GM18505 (cell line): ENCODE measurements around the gene HIGD2A.
A peak's percentile ranks its signal among the peaks of the same experiment; 100 is the strongest.

Experiments
- ATAC-seq: cut with Tn5 transposase; IDR thresholded peaks from one replicate; pipeline ENCODE4 v1.9.1; 2021; ENCODE audit not compliant: unreplicated experiment
- POLR2A ChIP-seq: IDR thresholded peaks from 4 replicates; pipeline ENCODE4 v1.6.1; 2011; ENCODE audit warnings: borderline replicate concordance; ENCODE audit not compliant: insufficient read depth, insufficient read length; ENCODE audit errors: extremely low read depth

The HIGD2A gene, protein sequence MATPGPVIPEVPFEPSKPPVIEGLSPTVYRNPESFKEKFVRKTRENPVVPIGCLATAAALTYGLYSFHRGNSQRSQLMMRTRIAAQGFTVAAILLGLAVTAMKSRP

DNA sequence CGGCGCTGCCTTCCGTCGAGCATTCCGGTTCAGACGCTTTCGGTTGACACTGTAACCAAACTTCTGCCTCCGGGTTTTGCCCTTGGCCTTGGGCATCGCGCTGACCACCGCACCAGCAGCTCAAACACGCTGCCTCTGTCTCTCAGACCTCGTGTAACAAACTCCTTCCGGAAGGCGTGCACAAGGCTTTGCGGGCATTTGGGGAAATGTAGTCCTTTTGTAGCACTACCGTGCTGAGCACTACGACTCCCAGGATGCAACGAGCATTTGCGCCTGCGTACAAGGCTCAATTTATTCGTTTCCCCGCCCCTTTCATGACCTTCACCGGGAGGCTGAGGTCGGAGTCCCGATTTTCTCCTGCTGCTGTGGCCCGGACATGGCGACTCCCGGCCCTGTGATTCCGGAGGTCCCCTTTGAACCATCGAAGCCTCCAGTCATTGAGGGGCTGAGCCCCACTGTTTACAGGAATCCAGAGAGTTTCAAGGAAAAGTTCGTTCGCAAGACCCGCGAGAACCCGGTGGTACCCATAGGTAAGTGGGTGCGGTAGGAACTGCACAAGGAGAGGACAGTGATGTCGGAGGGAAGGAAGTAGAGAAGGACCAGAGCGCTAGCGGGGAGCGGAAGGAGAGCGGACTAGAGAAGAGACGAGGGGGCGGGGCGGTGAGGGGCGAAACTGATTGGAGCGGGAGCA is at the start of gene HIGD2A, which contains the start of gene NOP16:
TSS of gene HIGD2A (plus strand) at position 308 of the 691 bp plus-strand sequence. CDS start at position 377, 69 bp downstream.
TSS of gene NOP16 (minus strand) at position 155 of the 691 bp plus-strand sequence. CDS start at position 96, 59 bp downstream.
- TF ChIP-seq POLR2A, result peak; percentile 81
- ATAC-seq, result peak; percentile 89

DNA sequence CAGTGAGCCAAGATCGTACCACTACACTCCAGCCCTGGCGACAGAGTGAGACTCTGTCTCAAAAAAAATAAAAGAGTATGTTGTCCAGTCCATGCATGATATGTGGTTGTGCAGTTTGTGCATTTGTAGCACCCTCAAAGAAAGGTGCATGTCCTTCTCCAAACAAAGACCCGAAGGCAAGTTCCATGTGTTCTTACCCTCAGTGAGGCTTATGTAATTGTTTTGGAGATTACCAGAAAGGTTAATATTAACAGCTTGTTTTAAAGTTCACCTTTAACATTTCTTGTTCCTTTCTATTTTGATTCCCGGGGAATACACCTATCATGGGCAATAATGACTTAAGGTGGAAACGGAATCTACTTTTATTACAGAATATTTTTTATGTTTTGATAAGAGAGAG is 49.2 kb upstream of the HIGD2A start:
- TF ChIP-seq POLR2A, result no peak
- ATAC-seq, result no peak

DNA sequence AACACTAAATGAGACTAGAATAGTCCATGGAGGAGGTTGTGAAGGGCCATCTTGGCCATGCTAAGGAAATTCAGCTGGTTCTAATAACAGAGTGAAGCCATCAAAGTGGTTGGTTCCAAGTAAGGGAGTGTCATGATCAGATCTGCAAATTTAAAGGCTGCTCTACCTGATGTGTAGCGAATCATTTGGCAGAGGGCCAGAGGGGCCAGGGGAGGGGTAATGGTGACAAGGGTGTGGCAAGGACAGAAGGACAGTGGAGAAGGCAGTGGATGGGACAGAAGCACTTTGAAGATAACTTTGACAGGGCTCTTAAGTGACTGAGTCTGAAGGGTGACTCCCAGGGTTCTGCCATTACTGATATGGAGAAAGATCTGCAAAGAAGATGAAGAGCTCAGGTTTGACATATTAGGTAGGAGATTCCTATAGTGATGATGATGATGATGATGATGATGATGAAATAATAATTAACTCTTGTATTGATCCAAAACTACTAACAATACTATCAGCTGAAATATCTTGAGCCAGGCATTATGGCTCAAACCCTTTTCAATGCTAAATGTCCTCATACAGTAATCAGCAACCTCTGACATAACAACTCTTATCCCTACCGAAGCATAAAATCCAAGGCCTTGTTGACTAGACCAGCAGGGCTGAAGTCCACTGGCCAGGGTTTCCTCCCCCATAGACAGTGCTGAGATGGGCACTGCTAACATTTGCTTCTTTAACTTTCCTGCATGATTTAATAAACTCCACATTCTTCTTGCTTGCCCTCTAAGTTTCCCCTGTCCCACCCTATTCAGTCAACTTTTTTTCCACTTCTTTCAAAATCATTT is 47.0 kb upstream of the HIGD2A start:
- no peak for TF ChIP-seq POLR2A
- no peak for ATAC-seq

DNA sequence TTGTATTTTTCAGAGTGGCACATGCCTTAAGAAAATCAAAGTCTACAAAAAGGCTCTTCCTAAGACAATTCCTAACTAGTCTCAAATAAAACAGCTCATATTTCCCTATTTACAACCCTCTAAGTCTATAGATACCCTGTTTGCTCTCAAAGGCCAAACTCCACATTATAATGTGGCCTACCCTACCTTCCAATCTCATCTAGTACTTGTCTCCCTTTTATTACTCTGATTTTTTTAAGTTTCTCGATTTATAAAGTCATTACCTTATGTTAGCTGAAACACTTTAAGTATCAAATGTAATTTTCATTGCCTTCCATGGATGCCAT is 46.4 kb upstream of the HIGD2A start:
- no peak for ATAC-seq
- TF ChIP-seq POLR2A, result no peak

DNA sequence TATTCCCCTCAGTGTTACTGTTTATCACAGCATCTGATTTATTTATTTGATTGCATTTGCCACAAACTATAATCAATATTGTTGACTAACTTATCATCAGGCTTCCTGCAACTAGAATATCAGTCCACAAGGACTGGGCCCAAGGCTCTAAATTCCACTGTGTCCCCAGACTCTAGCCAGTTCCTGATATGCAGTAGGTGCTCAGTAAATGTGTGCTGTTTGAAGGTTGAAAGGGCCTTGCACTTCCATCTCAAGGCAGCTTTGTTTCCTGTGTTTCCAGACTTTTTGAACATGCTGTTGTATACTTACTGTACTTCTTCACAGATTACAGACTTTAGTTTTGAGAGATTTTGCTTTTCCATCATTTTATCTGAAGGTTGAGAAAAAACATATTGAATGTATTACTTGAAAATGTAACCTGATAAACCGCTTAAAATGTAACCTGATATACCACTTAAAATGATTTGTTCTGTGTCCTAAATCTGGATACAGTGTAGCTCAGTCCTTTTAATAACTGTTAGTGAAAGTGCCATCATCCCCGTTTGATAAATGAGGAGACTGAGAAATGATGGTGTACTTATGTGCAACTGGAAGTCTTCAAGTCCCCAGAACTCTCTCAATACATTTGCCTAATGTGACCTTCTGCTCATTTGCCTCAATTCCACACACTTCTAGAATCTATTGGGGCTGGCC is 45.6 kb upstream of the HIGD2A start:
- no peak for TF ChIP-seq POLR2A
- no peak for ATAC-seq

DNA sequence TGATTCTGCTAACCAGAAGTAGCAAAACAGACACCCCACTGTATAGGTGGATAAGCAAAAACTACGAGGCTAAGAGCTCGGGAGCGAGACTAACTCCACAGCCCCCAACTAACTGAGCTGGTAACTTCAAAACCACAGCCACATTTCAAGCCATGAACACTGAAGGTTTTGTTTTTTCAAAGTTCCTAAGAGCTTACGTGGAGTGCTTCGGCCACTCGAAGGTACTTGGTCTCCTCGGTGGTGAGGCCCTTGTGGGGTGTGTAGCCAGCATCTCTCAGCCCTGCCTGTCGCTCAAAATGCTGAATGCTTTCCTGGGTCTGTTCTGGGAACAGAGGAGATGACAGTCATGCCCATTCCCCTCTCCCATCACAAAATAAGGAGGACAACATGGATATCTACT is 38.1 kb upstream of the HIGD2A start:
- no peak for TF ChIP-seq POLR2A
- ATAC-seq, result no peak

DNA sequence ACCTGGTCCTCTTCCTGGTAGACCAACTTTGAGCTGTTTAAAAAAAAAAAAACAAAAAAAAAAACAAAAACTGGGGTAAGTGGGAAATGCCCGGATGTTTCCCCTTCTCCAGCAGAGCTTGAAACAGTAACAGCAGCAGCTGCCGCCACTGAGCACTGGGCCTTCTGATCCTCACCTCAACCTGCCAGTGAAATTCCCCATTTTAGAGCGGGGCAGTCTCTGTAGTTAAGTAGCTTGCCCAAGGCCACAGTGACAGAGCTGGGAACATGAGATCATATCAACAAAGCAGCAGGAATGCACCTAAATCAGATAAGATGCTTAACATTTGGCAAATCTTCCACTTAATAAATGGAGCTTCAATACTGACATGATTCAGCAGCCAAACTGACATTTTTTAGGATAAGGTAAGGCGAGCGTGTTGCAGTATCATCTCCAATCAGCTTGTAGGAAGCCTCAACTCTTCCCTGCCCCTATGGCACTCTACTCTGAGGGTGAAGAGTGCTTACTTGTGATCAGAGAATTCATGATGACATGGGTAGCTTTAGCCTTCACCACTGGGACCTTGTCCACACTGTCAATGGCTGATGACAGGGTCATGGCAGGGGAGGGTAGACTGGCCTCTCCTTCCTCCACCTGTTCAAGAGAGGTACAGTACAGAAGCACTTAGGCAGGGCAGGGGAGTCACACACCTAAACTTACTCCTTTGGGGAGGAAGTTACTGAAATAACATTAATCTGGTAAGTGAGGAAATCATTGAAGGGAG is 36.3 kb upstream of the HIGD2A start:
- no peak for TF ChIP-seq POLR2A
- ATAC-seq, result no peak

DNA sequence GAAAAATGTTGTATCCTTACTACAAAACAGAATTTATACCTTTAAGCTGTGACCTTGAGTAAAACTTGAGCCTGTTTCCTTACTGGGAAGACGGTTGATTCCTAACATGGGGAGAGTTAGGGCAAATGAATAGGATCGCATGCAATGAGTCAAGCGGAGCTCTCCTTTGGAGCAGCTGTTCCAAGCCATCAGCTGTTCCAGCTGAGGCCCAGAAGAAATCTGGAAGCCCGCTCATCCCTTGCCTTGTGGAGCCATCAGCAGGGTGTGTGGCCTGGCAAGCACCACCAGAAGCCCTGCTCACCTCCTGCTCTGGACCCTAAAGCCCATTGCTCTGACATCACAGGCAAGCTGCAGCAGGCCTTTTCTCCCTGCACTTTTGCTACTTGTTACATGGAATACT is 35.0 kb upstream of the HIGD2A start:
- ATAC-seq, result no peak
- no peak for TF ChIP-seq POLR2A

DNA sequence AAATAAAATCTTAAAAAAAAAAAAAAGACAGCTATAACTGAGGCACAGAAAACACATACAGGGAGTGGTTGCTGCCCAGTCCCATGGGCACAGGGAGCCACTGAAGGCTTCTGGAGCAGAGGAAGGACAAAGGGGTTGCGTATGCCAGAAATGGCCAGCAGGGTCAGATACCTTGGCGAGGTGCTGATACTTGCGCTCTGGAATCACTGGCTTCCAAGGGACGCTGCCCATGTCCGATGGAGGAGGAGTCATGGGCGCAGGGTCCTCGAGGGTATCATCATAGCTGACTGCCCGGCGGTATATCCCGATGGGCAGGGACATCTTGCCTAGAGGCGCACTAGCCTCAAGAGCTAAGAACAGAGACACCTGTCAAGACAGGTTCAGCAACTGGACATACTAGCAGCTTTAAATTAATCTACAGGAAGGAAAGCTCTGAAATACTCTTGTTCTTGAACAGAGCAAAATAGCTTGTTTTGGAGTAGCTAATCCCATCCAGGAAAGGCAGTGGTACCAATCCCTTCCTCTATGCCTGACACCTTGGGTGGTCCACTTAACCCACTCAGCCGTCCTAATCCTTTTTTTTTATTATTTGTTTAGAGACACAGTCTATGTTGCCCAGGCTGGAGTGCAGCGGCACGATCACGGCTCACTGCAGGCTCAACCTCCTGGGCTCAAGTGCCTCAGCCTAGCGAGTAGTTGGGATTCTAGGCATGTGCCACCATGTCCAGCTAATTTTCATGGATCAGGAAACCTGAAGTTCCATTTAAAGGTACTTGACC is 33.0 kb upstream of the HIGD2A start:
- TF ChIP-seq POLR2A, result no peak
- no peak for ATAC-seq

DNA sequence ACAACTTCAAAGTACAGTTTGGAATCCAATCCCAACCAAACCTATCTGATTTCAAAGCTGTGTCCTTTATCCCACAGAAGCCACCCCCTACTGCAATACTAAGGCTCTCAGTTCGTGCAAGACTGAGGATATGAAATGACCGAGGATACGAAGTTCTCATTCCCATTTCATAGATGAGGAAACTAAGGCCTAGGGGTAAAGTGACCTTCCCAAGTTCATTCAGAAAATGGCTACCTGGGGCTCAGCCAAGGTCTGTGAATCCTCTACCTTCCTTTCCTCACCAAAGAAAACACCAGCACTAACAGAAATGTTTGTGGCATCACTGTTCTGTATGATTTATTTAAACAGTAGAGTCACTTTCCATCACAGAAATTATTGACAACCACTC is 32.4 kb upstream of the HIGD2A start:
- ATAC-seq, result no peak
- TF ChIP-seq POLR2A, result no peak

DNA sequence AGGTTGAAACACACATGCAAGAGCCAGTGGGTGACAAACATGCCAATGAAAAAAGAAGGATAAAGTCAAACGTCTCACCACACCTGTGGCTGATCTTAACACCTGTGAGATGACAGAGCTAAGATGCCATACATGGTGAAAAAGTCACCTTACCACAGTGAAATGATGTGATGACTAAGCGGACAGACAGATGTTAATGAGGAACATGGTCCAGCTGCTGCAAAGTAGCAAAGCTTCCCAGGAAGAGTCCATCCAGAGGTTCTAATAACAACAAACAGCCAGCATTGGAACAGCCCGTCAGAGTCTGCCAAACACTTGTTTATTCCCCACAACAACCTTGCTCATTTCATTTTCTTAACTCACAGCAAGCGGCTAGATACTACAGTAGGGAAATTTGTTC is 28.9 kb upstream of the HIGD2A start:
- no peak for TF ChIP-seq POLR2A
- no peak for ATAC-seq

DNA sequence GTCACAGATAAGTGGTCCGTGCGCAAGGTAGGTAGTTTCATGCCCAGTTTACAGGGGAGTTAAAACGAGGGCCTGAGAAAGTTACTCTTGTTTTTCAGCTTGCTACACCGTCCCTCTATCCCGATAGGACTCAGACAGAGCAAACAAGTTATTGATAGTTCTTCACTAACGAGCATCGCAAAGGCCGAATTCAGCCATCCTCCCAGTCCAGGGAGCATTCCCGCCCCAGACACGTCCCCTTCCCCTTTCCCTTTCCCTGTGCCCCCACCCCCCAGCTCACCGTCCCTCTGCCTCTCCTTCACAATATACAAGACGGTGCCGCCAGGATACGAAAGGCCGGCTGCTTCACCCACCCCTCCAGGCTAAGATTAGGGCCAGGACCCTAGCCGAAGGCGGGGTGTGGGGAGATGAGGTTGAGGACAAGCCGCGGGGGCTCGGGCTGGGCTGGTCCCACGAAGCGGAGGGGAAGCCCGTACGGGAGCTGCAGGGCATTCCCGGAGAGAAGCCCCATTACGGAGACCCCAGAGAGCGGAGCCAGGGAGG is 27.6 kb upstream of the HIGD2A start:
- ATAC-seq, result peak; percentile 10
- TF ChIP-seq POLR2A, result no peak

DNA sequence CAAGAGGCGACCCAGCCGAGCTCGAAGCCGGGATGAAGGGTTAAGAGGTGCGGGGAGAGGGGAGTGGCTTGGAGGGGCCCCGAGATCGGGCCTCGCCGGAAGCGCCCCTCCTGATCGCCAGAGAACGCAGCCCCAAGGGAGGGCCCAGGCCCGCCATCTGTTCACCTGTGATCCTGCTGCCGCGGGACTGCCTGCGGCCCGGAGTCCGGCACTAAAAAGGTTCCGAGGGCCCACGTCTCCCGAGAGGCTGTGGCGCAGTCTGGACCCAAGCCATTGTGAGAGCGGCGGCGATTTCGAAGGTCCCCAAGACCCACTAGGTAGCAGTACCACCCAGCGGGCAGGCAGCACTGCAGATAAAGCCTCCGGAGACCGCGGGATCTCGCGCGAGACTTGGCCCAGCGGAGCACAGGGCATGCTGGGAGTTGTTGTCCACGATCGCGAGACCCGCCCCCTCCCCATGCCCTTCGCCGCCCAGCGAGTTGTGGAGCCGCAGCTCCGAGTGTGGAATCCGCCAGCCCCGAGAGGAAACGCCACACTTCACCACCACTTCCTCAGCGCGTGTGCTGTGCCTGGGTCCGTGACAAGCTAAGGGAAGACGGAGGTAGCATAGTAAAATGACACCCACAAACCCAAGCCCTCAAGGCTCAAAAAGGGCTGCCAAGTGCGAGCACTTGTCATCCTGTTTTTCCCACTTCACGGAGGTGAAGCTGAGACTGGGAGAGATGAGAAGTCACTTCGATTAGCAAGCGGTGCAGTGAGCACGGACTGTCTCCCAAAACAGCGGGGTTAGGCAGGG is 26.9 kb upstream of the HIGD2A start, which contains the start of gene KIAA1191:
TSS of gene KIAA1191 (minus strand) at position 328 of the 796 bp plus-strand sequence. CDS start 2,256 bp downstream, outside the sequence.
- peak; percentile 98 for TF ChIP-seq POLR2A
- peak; percentile 86 for ATAC-seq
